GM13977 (cell line): ENCODE results near the gene SRSF12.
A peak's percentile ranks its signal among the peaks of the same experiment; 100 is the strongest.

Source experiments
- DNase-seq: peaks from one replicate; pipeline ENCODE4 v3.0.0; 2012; ENCODE audit warnings: low spot score
- CTCF ChIP-seq: IDR thresholded peaks from 2 replicates; pipeline ENCODE4 v1.5.1; 2012; ENCODE audit warnings: mild to moderate bottlenecking, control low read depth; ENCODE audit not compliant: insufficient read depth; ENCODE audit errors: extremely low read depth, missing control alignments
- in situ Hi-C: fragments of 300-500 bp; cut with MboI; formaldehyde crosslinking; loops from one replicate; pipeline ENCODE4 v1.12.0; 2022; ENCODE audit warnings: low sequenced_read_pairs, low pct_unique_long_range_greater_than_20kb, mixed read lengths, inconsistent platforms; ENCODE audit not compliant: unreplicated experiment

SRSF12 gene

DNA sequence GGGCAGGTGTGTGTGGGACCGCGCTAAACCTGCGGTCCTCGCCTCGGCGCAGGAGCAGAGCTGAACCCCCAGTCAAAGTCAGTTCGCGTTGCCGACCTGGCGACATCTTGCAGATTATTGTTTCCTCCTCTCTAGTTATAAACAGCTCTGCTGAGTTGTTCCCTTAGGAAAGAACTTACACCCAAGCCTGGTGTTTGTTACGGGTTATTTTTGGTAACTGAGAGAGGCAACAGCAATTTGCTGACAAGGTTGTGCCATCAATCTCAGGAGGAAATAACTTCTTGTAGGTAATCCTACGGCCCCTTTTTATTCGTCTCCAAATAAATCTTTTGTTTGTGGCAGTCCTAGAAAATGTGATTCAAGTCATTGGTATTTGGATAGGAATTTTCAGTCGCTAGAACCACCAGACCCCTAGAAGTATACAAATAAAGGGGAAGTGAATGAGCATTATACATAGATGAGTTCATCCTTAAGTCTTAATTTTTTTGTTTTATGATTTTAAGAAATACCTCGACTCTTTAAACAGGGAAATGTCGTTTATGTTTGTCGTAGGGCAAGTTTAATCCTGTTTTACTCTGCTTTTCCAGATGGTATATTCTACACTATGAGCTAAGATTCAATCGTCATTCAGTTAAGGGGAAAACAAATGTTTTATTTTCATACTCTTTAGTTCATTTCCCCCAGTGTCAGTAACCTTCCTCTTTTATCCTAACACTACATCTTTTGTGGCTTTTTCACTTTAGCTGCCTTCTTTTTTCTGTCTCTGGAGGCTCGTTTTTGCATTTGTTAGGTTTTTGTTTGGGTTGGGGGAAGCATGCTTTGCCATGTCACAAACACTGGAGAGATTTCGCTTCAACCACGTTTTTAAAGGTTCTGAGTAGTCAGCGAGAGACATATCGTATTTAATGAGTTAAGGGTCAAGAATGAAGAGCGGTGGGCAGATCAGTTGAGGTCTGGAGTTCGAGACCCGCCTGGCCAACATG is 29.1 kb upstream of the SRSF12 start:
- peak; percentile 48 for DNase-seq
- in situ Hi-C loops = no loop called here
- no peak for TF ChIP-seq CTCF

DNA sequence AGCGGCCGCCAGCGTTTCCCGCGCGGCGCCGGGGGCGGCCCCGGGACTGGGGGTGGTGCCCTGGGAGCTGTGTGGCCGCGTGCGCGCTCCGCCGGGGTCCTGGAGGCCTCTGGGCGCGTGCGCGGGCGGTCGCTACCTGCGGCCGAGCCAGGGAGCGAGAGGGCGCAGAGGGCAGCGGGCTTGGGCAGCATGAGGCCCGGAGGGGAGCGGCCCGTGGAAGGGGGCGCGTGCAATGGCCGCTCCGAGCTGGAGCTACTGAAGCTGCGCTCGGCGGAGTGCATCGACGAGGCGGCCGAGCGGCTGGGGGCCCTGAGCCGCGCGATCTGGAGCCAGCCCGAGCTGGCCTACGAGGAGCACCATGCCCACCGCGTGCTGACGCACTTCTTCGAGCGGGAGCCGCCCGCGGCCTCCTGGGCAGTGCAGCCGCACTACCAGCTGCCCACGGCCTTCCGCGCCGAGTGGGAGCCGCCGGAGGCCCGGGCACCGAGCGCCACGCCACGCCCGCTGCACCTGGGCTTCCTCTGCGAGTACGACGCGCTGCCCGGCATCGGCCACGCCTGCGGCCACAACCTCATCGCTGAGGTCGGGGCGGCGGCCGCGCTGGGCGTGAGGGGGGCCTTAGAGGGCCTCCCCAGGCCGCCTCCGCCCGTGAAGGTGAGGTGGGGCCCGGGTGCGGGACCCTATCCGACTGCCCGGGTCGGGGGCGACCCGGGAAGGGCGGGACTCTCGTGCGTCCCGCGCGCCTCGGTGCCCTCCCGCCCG is 28.3 kb upstream of the SRSF12 start, which contains the start of gene PM20D2:
Gene PM20D2 (plus strand): TSS at position 100 of the 762 bp plus-strand sequence. CDS start 90 bp downstream, at position 190.
- in situ Hi-C loops = no loop called here
- no peak for TF ChIP-seq CTCF
- DNase-seq = peak; percentile 84

GRCh38 chr6:89145091-89145955 is 27.5 kb upstream of the SRSF12 start:
- TF ChIP-seq CTCF = no peak
- peak; percentile 84 for DNase-seq
- in situ Hi-C loops = no loop called here

GRCh38 chr6:89144354-89144906 is 26.6 kb upstream of the SRSF12 start:
- in situ Hi-C loops = no loop called here
- TF ChIP-seq CTCF = no peak
- DNase-seq = peak; percentile 57

DNA sequence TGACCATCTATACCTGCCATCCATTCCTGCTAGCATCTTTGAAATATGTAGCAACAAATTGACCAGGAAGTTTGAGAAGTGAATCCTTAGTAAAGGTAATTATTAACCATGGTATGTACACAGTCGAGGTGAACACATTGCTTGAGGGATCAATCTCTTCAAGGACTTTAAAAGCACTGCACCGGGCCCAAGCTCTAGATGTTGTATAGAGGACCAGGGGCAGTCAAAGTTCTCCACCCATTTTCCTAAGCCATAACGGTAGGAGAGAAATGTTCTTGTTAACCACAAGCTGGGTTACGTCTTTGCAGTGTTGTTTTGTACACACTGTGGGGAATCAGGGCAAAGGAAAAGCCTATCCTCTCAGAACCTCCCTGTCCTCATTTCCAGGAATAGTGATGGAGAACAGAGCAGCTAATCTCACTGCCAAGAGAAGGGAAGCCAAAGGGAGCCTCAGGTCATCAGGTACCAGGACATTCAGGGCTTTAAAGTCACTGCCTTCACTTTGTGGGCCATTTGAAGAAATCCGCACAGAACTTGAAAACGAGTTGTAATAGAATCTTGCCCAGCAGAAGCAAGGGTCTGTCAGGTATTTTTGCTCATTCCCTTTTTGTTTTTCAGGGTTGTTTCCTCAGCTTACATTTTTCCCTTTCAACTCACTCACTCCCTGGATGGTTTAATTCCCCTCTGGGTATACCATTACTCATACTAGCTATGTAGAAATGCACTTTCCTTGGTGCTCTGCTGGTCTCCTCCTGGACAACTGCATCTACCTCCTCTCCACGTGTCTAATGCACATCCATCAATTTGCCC is 22.7 kb upstream of the SRSF12 start:
- no peak for TF ChIP-seq CTCF
- in situ Hi-C loops = no loop called here

More for the DNA sequence above, 22.7 kb upstream of the SRSF12 start:
- no peak for DNase-seq
